ENCODE data around the gene DNAH12. TPM values are rescaled to one million over a fixed set of nuclear protein-coding genes. Genes with fewer than 3 reads are reported as not detected.
A peak's percentile ranks its signal among the peaks of the same experiment; 100 is the strongest.

The DNAH12 gene
- total and polyA plus RNA-seq, 9 of the 15 experiments (the other 6 are each of a cell fraction or from before 2014, with no cell fraction given) = 0.01 to 0.04 (median 0.01) TPM; not detected in 5

GRCh38 chr3:57556459-57557084 is 12.4 kb upstream of the DNAH12 start (continued):
- TF ChIP-seq ZNF174 (CRISPR knock-in tag; IDR thresholded peaks at IDR 0.05) (no peak), ZBTB49 (CRISPR knock-in tag; IDR thresholded peaks at IDR 0.05; ENCODE audit: borderline replicate concordance) (no peak), ZFP36 (IDR thresholded peaks at IDR 0.05; ENCODE audit: low read depth, low read length, partially characterized antibody) (no peak), TOE1 (IDR thresholded peaks at IDR 0.05; ENCODE audit: borderline replicate concordance) (no peak), TOE1 (CRISPR knock-in tag; IDR thresholded peaks at IDR 0.05; ENCODE audit: borderline replicate concordance, low read depth) (no peak), NR2C1 (IDR thresholded peaks at IDR 0.05) (no peak), NR2C1 (tag; IDR thresholded peaks at IDR 0.05) (no peak), FOSL1 (tag; conservative IDR thresholded peaks at IDR 0.05) (peak; percentile 32; the same call in 1 of the 2 replicates)
